ENCODE data around the gene NRXN3.
A peak's percentile ranks its signal among the peaks of the same experiment; 100 is the strongest.

NRXN3 gene

GRCh38 chr14:79274641-79275291 is 1104.6 kb downstream of the NRXN3 start:
- peak; percentile 25 to 27 for DNase-seq

DNA sequence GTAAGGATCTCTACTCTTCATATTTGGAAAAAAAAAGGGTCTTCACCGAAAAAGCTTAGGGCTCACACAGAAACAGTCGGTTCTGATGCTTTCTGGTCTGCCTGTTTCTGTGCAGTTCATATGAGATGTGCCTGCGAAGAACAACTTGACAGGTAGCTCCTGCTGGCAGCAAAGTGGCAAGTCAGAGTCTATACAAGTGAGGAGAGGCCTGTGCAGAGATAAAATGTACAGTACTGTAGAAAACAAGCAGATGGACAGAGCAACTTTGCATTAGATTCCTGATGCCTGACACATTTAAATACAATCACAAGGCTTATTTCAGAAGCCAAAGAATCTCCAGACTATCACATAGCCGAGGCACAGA is 1105.1 kb downstream of the NRXN3 start:
- DNase-seq, result no peak

DNA sequence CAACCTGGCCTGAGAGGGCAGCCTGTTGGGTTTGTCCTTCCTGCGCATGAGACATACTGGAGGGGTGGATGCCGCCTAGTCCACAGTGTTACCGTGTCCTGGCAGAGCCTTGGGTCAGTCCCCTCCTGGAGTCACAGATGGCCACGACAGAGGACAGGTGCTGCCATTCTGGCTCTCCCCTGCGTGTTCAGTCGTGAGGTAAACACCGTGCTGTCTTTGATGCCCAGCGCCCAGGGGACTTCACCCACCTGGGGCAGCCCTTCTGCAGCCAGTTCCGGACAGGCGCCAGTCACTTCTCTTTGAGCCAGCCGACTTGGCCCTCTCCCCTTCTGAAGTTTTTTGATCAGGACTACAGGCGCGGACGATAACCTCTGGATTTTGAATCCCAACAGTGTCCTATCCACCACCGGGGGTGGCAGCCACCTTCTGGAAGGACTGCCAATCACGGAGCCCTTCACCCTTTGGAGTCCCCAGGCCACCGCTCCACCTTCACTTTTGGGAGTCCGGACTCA is 1108.2 kb downstream of the NRXN3 start:
- DNase-seq, result peak in 1 of 2 experiments; percentile 26

DNA sequence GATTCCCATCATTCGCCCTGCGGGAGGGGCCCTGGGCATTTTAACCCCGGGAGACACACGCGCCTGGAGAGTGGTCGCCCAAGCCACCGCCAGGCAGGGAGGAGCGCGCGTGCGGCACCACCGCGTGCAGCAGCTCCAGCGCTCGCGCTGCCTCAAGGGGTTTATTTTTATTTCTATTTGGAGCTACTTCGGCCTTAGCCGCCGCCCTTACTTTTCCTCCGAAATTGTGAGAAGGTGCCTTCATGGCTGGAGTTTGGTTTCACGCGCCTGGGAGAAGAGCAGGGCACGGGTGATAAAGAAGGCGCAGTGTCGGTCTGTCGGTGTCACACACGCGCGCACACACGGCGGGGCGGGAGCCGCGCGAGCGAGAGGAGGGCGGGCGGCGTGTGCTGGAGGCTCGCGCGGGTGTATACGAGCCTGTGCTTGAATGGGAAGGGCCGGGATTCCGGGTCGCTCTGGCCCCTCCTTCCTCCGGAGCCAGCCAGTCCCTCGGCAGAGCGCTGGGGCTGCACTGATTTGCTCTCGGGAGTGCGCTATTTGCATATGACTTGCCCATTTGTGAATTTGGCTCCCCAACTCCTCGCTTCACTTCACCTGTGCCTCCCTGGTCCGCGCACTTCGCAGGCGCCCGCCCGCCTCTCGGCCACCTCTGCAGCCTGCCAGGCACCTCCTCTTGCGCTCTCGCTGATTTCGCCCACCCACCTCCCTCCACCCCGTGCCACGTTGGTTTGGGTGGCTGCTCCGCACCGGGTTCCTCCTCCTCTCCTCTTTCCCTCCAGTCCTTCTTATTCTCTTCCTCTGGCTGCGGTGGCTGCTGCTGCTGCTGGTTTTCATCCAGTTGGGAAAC is 1108.8 kb downstream of the NRXN3 start:
- DNase-seq, result peak; percentile 90 to 95

GRCh38 chr14:79279645-79280597 is 1109.7 kb downstream of the NRXN3 start:
- DNase-seq, result peak in 1 of 2 experiments; percentile 21

- no peak for DNase-seq
These were observed 1111.3 kb downstream of the NRXN3 start for GRCh38 chr14:79281244-79282152.

DNA sequence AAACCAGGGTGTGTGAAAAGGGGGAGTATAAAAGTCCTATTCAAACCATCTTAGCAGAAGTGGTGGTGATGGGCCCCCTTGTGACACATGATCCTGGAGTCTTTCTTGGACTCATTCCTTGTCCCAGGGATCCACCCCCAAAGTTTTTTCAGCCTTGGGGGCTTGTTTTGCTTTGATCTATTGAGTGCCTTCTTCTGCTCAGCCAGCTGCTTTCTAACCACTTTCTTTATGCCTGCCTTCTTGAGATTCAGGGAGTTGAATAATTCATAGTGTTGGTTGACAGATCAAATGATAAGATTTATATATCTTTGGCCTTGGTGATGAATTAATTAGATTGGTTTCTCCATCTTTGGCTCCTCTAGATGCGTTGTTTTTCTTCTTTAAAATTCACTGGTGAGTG is 1114.4 kb downstream of the NRXN3 start:
- no peak for DNase-seq

- DNase-seq, result no peak
These were observed 1115.1 kb downstream of the NRXN3 start for GRCh38 chr14:79285263-79285662.

GRCh38 chr14:79287976-79288375 is 1117.8 kb downstream of the NRXN3 start:
- DNase-seq, result no peak

- peak; percentile 46 to 69 for DNase-seq
These were observed 1123.5 kb downstream of the NRXN3 start for GRCh38 chr14:79293482-79294177.

DNA sequence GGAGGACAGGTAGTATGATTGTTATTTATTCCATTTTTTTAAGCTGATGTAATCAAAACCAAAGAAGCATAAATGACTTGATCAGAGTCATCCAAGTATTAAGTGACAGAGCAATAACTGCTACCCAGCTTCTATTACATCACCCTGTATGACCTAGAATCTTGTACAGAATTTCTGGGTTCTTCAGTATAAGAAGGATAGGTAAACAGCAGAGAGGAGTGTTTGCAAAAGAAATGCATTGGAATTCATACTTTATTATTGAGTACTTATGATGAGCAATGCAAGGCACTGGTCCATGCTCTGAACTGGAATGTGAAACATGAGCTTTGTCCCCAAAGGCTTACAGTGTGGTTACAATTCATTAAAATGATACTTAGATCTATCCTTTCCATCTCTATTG is 1124.3 kb downstream of the NRXN3 start:
- DNase-seq, result no peak

DNA sequence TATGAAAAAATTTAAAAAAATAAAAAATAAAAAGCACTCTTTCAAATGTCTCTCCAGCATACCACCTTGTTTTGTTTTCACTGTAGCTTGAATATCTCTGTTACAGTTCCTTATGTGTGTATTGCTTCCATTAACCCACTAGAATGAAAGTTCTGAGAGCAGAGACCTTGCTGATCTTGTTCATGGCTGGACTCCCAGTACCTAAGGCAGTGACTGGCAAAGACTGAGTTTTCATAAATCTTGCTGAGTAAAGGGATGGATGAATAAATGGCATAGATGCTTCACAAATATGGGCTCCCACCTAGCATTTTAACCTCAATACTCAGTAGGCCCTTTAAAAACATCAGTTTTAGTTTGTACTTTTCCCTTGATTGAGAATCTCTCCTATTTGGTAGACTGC is 1125.2 kb downstream of the NRXN3 start:
- DNase-seq, result no peak

DNA sequence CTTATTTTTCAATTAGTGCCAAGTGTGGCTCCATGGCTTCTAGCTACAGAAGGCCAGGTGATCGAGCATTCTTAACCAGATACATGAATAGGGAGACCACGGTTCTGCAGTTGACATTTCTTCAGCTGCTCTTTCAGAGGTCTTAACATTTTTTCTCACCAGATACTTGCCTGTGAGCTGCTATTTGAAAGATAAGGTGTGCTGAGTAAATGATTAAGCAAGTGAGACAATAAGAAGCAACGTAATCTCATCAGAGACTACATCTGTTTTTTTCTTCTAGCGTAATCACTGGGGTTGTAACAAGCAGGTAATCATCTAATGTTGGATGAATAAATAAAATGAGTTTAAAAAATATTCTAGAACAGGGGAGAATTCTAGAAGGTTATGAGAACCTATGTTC is 1128.2 kb downstream of the NRXN3 start:
- no peak for DNase-seq

GRCh38 chr14:79299162-79299561 is 1129.0 kb downstream of the NRXN3 start:
- DNase-seq, result no peak

- DNase-seq, result no peak
These were observed 1134.1 kb downstream of the NRXN3 start for GRCh38 chr14:79304279-79304678.

- no peak for DNase-seq
These were observed 1136.4 kb downstream of the NRXN3 start for GRCh38 chr14:79306546-79306945.

- DNase-seq, result peak; percentile 5 to 19
These were observed 1148.2 kb downstream of the NRXN3 start for GRCh38 chr14:79318371-79318770.

DNA sequence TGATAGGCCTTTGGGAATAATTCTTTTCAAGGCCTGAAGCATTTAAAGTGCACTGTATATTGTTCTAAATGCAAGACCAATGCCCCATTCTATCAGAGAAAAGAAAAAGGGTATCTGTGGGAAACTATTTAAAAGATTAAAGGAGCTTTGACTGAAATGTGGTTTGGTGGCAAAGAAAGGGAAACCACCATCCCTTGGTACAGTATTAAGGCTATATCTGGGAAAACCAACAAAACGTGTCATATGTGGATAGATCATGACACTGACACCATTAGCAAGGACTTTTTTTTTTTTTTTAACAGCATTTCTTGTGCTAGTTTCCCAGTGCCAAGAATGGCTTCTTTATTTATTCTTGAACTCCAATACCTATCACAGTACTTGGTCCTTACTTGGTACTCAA is 1150.4 kb downstream of the NRXN3 start:
- no peak for DNase-seq

- DNase-seq, result no peak
These were observed 1150.9 kb downstream of the NRXN3 start for GRCh38 chr14:79321070-79321469.

- no peak for DNase-seq
These were observed 1154.9 kb downstream of the NRXN3 start for GRCh38 chr14:79325071-79325470.

DNA sequence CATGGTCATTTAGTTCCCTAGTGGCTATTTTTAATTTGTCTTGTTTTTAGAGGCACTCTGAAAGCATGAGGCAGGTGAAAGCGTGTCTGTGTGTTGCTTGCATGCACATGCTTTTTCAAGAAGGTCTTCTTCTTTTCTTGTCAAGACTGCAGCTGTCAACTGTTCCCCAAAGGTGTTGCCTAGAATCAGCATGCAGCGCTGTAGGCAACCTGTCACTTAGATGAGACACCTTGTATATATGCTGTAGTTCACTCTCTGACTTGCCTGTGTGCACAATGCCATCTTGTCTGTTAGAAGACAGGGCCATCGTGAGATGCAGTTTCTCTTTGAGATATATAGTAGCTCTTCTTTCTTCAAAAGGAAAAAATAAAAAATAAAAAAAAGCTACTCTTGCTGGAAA is 1155.4 kb downstream of the NRXN3 start:
- no peak for DNase-seq

All from NCI-H446 (cell line).